Smooth muscle cell (in vitro differentiated cells): Measurements from ENCODE around the gene TNS1. TPM values are rescaled to one million over a fixed set of nuclear protein-coding genes. Genes with fewer than 3 reads are reported as not detected.

Experiments
- DNase-seq: peaks from one replicate; lab custom pipeline; 2025; ENCODE audit not compliant: unreplicated experiment; lab: John Stamatoyannopoulos, UW
- H2AFZ ChIP-seq: fragments of 200-600 bp; sonication (generic); 2 replicates; pipeline ENCODE4 v1.6.0; 2016; ENCODE audit warnings: antibody characterized with exemption, low read depth, mild to moderate bottlenecking
- H3F3A ChIP-seq: fragments of 200-600 bp; sonication (generic); 2 replicates; pipeline ENCODE4 v1.6.0; 2017; ENCODE audit warnings: antibody characterized with exemption, low read depth
- H3K27ac ChIP-seq: fragments of 200-600 bp; sonication (generic); 2 replicates; pipeline ENCODE4 v1.5.1; 2016; ENCODE audit warnings: low read depth, mild to moderate bottlenecking
- H3K27me3 ChIP-seq: fragments of 200-600 bp; sonication (generic); 2 replicates; pipeline ENCODE4 v1.6.1; 2016; ENCODE audit warnings: low read depth, mild to moderate bottlenecking
- H3K36me3 ChIP-seq: fragments of 200-600 bp; sonication (generic); 2 replicates; pipeline ENCODE4 v1.5.1; 2016; ENCODE audit warnings: low read depth
- H3K4me1 ChIP-seq: fragments of 200-600 bp; sonication (generic); 2 replicates; pipeline ENCODE4 v1.5.1; 2016; ENCODE audit warnings: low read depth
- H3K4me2 ChIP-seq: fragments of 200-600 bp; sonication (generic); 2 replicates; pipeline ENCODE4 v1.6.0; 2016; ENCODE audit warnings: mild to moderate bottlenecking
- H3K4me3 ChIP-seq: fragments of 200-600 bp; sonication (generic); 2 replicates; pipeline ENCODE4 v1.5.1; 2016; ENCODE audit warnings: mild to moderate bottlenecking
- H3K79me2 ChIP-seq: fragments of 200-600 bp; sonication (generic); 2 replicates; pipeline ENCODE4 v1.6.0; 2016; ENCODE audit warnings: low read depth, mild to moderate bottlenecking
- H3K9ac ChIP-seq: fragments of 200-600 bp; sonication (generic); 2 replicates; pipeline ENCODE4 v1.6.0; 2016; ENCODE audit warnings: low read depth
- H3K9me3 ChIP-seq: fragments of 200-600 bp; sonication (generic); replicated peaks from 2 replicates; pipeline ENCODE4 v1.5.1; 2016; ENCODE audit warnings: low read depth
- H4K20me1 ChIP-seq: fragments of 200-600 bp; sonication (generic); 2 replicates; pipeline ENCODE4 v1.6.0; 2016; ENCODE audit warnings: low read depth
- WGBS: methylation state at CpG from one replicate; pipeline ENCODE4 v1.1.7; 2016; ENCODE audit warnings: low lambda C conversion rate; 5-methylcytosine and 5-hydroxymethylcytosine counted together
- polyA plus RNA-seq: library from polyadenylated mRNA; unstranded; fragments of >200 nt; fragmentation: Nextera tagmentation; extraction: Ambion mirVana; gene quantifications from 2 replicates; pipeline ENCODE4 v1.2.1, GENCODE V29; 2016
- total RNA-seq: library from RNA; depleted of rRNA; stranded (reverse); fragments of >200 nt; gene quantifications from 2 replicates; pipeline ENCODE4 v1.2.3, GENCODE V29; 2014
- TF ChIP-seq, protein P1 (sequence below): fragments of 200-600 bp; sonication (generic); IDR thresholded peaks from 2 replicates; pipeline ENCODE4 v1.5.1; 2017; ENCODE audit warnings: borderline replicate concordance, mild to moderate bottlenecking, antibody characterized with exemption; ENCODE audit not compliant: insufficient read depth, poor library complexity, severe bottlenecking

Gene TNS1
- total and polyA plus RNA-seq, 2 experiments from 2014 or later: 52.3 to 61.5 TPM

DNA sequence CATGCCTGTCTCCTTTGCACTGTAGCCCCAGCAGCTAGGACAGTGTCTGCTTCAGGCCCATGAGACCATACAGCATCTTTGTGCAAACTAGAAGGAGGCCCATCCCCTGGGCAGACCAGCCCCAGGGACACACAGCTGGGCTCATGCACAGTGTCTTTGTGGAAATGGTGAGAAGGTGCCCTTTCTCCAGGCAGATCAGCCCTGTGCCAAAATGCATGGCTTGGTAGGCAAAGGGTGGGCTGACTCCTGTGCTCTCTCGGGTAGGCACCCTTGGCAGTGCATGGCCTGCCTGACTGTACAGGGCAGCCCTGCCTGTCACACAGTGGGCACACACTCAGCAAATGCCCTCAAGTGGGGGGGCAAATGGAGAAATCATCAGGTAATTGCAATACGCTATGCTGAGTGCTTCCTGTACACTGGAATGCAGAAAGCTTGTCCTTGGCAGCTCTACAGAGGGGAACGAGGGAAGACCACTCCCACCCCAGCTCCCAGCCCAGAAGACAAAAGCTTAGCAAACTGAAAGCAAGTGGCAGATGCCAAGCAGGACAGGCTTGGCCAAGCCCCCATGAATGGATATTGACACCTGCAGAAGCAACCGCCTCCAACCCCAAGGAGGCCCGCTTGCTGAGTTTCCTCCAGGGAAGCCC, 21.6 kb downstream of the TNS1 start:
- no peaks in the 10 kb centered on the region for H3F3A ChIP-seq
- H3K9ac ChIP-seq: no peak overlapping the region
- no peak overlapping the region for H3K4me2 ChIP-seq
- no peak overlapping the region for H2AFZ ChIP-seq
- peaks cover 55% of the 10 kb centered on the region for H3K79me2 ChIP-seq
- H3K4me3 ChIP-seq: no peak overlapping the region
- H3K27ac ChIP-seq: no peak overlapping the region
- TF ChIP-seq, protein P1, sequence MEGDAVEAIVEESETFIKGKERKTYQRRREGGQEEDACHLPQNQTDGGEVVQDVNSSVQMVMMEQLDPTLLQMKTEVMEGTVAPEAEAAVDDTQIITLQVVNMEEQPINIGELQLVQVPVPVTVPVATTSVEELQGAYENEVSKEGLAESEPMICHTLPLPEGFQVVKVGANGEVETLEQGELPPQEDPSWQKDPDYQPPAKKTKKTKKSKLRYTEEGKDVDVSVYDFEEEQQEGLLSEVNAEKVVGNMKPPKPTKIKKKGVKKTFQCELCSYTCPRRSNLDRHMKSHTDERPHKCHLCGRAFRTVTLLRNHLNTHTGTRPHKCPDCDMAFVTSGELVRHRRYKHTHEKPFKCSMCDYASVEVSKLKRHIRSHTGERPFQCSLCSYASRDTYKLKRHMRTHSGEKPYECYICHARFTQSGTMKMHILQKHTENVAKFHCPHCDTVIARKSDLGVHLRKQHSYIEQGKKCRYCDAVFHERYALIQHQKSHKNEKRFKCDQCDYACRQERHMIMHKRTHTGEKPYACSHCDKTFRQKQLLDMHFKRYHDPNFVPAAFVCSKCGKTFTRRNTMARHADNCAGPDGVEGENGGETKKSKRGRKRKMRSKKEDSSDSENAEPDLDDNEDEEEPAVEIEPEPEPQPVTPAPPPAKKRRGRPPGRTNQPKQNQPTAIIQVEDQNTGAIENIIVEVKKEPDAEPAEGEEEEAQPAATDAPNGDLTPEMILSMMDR: no peak
- 87% methylated on average over 5 of the region's 5 CpGs for WGBS
- peaks cover 19% of the 10 kb centered on the region for H3K4me1 ChIP-seq
- DNase-seq: no peak
- peaks cover 92% of the 10 kb centered on the region for H4K20me1 ChIP-seq
- H3K36me3 ChIP-seq: no peaks in the 10 kb centered on the region
- H3K9me3 ChIP-seq: no peaks in the 10 kb centered on the region
- no peaks in the 10 kb centered on the region for H3K27me3 ChIP-seq

DNA sequence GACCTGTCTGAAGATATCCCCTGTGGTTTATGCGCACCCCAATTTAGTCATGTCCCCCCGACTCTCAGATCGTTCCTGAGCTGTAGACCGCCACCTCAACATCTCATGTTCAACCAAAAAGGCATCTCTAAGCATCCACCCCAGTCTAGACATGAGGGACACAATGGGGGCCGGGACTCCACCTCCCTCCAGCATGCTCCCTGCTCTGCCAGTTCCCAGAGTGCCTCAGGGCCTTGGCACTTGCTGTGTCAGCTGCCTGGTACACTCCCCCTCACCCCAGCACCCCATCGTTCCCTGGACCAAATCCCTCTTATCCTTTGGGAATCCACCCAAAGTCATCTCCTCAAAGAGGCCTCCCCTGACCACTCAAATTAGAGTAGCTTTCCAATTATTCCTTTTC, 22.2 kb downstream of the TNS1 start:
- Histone ChIP-seq H3K27me3 (no peaks in the 10 kb centered on the region), H3K27ac (peak overlapping the region; percentile 31), H3K9me3 (no peaks in the 10 kb centered on the region), H3K4me1 (peaks cover 19% of the 10 kb centered on the region), H3K9ac (no peak overlapping the region), H3K36me3 (no peaks in the 10 kb centered on the region), H3K79me2 (peaks cover 48% of the 10 kb centered on the region), H4K20me1 (peaks cover 92% of the 10 kb centered on the region), H3F3A (no peaks in the 10 kb centered on the region), H3K4me3 (no peak overlapping the region), H2AFZ (no peak overlapping the region), H3K4me2 (no peak overlapping the region)
- DNase-seq: no peak
- TF ChIP-seq, protein P1: no peak
- 95% methylated on average over 6 of the region's 6 CpGs for WGBS

DNA sequence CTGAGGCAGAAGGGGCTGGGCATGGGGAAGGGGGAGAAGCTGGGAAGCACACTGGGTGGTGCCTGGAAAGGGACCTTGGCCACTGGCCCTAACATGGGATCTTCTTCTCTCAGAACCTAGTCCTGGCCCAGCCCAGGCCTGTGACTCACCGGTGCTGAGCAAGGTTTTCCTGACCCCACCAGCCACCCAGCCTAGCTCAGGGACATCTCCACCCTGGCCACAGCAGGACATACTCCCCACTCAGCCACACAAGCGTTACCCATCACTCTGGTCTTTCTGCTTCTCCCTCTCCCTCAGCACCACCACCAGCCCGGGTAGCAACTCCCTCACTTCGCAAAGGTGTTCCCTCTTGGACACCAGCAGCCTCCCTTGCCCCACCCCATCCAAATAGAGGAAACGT, 22.8 kb downstream of the TNS1 start:
- Histone ChIP-seq H3K4me1 (peaks cover 19% of the 10 kb centered on the region), H2AFZ (no peak overlapping the region), H3K27ac (peak overlapping the region; percentile 43), H3K27me3 (no peaks in the 10 kb centered on the region), H4K20me1 (peaks cover 95% of the 10 kb centered on the region), H3K79me2 (peaks cover 45% of the 10 kb centered on the region), H3K4me3 (no peak overlapping the region), H3K9me3 (no peaks in the 10 kb centered on the region), H3K9ac (no peak overlapping the region), H3K36me3 (no peaks in the 10 kb centered on the region), H3K4me2 (peak overlapping the region; percentile 94), H3F3A (no peaks in the 10 kb centered on the region)
- DNase-seq: no peak
- 75% methylated on average over 5 of the region's 5 CpGs for WGBS
- TF ChIP-seq, protein P1: no peak
